Measurements from ENCODE around the gene SLC26A3. TPM values are rescaled to one million over a fixed set of nuclear protein-coding genes. Genes with fewer than 3 reads are reported as not detected.

Gene SLC26A3
- total RNA-seq, 1 experiment from 2014 or later: not detected

GRCh38 chr7:107768263-107768662 is 34.8 kb downstream of the SLC26A3 start:
- in situ Hi-C loops (cut with HindIII; ENCODE audit: low sequenced_read_pairs): no loop called here
- DNase-seq (ENCODE audit: low spot score): no peak

DNA sequence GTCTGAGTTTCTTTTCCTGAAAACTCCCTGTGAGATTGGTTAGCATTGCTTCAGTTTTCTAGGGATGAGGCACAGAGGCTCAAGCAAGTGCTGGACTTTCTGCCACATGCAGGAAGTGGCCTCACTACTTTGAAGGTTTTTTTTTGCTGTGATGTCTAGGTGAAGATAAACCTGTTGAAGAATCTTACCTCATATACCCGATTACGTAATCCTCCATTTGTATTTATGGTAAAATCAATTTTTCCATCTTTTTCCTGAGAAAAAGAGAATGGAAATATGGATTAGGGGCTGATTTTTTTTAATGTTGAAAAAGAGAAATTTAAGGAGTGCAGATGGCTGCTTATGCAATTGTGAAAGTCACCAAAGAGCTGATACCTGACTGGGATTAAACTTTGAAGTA is 35.6 kb downstream of the SLC26A3 start:
- in situ Hi-C loops (cut with HindIII; ENCODE audit: low sequenced_read_pairs): no loop called here
- no peak for DNase-seq (ENCODE audit: low spot score)

GRCh38 chr7:107758667-107759066 is 44.4 kb downstream of the SLC26A3 start:
- in situ Hi-C loops (cut with HindIII; ENCODE audit: low sequenced_read_pairs): no loop called here
- no peak for DNase-seq (ENCODE audit: low spot score)

DNA sequence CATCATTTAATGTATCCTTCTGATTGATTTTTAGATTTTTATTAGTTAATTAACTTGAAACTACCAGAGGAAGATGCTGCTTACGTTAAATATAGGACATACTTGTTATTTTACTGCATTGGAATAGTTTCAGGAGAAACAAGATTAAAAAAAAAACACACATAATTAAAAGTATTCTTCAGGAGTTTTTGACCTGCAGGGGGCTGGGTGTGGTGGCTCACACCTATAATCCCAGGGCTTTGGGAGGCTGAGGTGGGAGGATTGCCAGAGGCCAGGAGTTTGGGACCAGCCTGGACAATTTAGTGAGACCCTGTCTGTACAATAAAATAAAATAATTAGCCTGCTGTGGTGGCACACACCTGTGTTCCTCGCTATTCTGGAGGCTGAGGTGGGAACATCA is 48.4 kb downstream of the SLC26A3 start:
- in situ Hi-C loops (cut with HindIII; ENCODE audit: low sequenced_read_pairs): no loop called here
- no peak for DNase-seq (ENCODE audit: low spot score)

- DNase-seq (ENCODE audit: low spot score): no peak
- in situ Hi-C loops (cut with HindIII; ENCODE audit: low sequenced_read_pairs): no loop called here
Observed at GRCh38 chr7:107751113-107751512, 51.9 kb downstream of the SLC26A3 start.

DNA sequence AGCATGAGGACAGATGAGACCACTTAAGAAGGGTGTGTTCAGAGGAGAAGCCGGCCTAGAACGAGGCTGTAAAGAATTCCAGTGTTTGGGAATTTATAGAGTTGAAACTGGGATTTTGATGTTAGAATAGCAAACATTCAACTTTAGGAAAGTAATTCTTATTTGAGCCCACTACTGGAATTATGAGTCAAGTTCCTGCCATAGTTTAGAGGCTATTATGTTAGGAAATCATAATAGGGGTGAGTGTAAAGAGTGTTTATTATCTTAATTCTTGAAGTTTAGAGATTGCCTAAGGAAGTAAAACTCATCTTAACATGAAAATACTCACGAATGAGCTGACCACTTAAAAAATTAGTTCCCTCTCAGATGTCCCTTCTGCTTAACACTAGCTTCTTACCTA is 57.0 kb downstream of the SLC26A3 start:
- in situ Hi-C loops (cut with HindIII; ENCODE audit: low sequenced_read_pairs): no loop called here
- DNase-seq (ENCODE audit: low spot score): no peak

DNA sequence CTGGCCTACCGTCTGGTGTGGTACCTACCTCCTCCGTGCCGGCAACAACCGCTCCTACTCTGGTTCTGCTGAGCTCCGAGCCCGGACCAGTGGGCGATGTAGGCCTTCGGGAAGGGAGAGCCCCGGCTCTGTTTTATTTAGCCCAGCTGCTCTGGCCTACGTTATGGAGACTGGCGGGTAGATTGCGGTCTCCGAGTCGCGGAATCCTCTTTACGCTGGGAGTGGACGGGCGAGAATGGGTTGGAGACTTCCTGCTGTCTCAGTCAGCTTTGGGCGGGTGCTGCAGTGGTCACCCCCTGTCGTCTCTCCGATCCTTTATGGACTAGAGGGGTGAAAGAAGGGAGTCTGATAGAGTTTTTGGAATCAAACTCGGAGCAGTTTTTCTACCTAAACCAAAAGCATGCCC is 58.7 kb downstream of the SLC26A3 start:
- no peak for DNase-seq (ENCODE audit: low spot score)
- in situ Hi-C loops (cut with HindIII; ENCODE audit: low sequenced_read_pairs): no loop called here

GRCh38 chr7:107743567-107744344 is 59.3 kb downstream of the SLC26A3 start, which contains the start of gene CBLL1:
TSS of gene CBLL1 (plus strand) at chr7:107744142. CDS start at chr7:107744164, 22 bp downstream.
- peak; percentile 96 for DNase-seq (ENCODE audit: low spot score)
- in situ Hi-C loops (cut with HindIII; ENCODE audit: low sequenced_read_pairs): no loop called here

- no peak for DNase-seq (ENCODE audit: low spot score)
- in situ Hi-C loops (cut with HindIII; ENCODE audit: low sequenced_read_pairs): no loop called here
Observed at GRCh38 chr7:107742678-107743566, 60.1 kb downstream of the SLC26A3 start.

DNA sequence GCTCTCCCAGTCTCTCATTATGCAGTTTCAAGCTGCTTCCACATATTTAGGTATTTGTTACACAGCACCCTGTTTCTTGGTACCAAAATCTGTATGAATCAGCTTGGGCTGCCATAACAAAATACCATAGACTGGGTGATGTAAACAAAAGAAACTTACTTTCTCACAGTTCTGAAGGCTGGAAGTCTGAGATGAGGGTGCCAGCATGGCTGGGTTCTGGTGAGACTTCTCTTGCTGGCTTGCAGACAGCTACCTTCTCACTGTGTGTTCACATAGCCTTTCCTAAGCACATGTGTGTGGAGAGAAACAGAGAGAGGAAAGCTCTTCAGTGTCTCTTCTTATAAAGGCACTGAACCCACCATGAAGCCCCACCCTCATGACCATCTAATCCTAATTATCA is 74.7 kb downstream of the SLC26A3 start:
- in situ Hi-C loops (cut with HindIII; ENCODE audit: low sequenced_read_pairs): no loop called here
- DNase-seq (ENCODE audit: low spot score): no peak

DNA sequence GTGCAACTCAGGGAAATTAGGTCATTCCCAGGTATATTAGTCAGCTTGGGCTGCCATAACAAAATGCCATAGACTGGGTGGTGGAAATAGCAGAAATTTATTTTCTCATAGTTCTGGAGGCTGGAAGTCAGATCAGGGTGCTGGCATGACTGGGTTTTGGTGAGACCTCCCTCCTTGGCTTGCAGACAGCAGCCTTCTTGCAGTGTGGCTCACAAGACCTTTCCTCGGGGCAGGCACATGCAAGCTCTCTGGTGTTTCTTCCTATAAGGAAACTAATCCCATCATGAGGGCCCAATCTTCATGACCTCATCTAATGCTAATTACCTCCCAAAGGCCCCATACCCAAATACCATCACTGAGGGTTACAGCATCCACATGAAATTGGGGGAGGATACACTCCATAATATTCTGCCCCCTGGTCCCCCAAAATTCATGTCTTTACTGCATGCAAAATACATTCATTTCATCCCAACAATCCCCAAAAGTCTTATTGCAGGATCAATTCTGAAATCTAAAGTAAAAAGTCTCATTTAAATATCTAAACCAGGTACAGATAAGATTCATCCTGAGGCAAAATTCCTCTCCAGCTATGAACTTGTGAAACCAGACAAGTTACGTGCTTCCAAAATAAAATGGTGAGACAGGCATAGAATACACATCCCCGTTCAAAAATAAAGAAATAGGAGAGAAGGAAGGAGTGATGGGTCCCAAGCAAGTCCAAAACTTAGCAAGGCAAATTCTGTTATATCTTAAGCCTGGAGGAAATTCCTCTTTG is 76.5 kb downstream of the SLC26A3 start:
- in situ Hi-C loops (cut with HindIII; ENCODE audit: low sequenced_read_pairs): no loop called here
- no peak for DNase-seq (ENCODE audit: low spot score)

- in situ Hi-C loops (cut with HindIII; ENCODE audit: low sequenced_read_pairs): no loop called here
- peak; percentile 82 for DNase-seq (ENCODE audit: low spot score)
Observed at GRCh38 chr7:107725138-107725740, 77.8 kb downstream of the SLC26A3 start.

- in situ Hi-C loops (cut with HindIII; ENCODE audit: low sequenced_read_pairs): no loop called here
- no peak for DNase-seq (ENCODE audit: low spot score)
Observed at GRCh38 chr7:107723255-107723654, 79.8 kb downstream of the SLC26A3 start.

- no peak for DNase-seq (ENCODE audit: low spot score)
- in situ Hi-C loops (cut with HindIII; ENCODE audit: low sequenced_read_pairs): no loop called here
Observed at GRCh38 chr7:107721286-107721685, 81.7 kb downstream of the SLC26A3 start.

DNA sequence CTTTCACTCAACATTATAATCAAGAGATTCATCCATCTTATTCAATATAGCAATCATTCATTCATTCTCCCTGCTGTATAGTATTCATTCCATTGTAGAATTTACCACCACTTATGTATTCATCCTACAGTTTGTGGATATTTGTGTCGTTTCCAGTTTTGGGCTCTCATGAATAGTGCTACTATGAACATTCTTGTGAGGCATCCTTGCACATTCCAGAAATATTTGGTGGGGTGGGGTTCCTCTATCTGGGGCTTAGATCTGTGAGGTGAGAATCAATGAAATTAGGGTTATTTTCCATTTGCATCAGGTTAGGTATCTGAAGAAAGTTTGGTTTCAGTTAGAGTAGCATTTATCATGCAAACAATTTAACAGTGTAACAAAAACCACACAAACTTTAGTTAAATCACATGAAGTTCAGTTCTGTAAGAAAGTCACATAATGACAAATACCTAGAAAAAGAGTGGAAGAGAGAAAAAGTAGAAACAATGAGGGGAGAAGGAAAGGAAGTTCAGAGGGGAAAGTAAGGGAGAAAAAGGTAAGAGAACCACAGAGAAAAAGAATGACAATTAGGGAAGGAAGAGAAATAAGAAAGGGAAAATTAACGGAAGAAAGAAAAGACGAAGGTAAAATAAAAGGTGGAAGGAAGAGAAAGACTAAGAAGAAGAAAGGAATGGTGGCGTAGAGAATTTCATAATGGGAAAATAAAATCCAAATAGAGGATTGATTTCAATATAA is 84.4 kb downstream of the SLC26A3 start:
- DNase-seq (ENCODE audit: low spot score): no peak
- in situ Hi-C loops (cut with HindIII; ENCODE audit: low sequenced_read_pairs): no loop called here

DNA sequence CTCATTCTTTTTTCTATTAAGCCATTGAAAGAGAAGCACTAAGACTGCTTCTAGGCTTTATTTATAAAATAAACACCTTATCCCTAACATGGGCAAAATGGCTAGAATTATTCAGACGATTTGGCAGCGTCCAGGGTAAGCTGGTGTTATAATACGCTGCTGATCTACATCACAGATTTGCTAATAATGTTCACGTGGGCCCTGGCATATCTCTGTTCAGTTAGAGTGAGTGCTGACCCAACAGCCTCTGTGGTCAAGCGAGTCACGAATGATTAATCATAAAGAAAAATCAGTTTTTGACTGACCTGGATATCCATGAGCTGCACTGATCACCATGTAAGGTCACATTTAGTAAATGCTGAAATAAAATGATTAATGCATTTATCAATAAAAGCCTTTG is 87.5 kb downstream of the SLC26A3 start:
- in situ Hi-C loops (cut with HindIII; ENCODE audit: low sequenced_read_pairs): no loop called here
- no peak for DNase-seq (ENCODE audit: low spot score)
